Hindlimb muscle (tissue), 1 donor: ENCODE measurements around the gene MINDY4. TPM values are rescaled to one million over a fixed set of nuclear protein-coding genes. Genes with fewer than 3 reads are reported as not detected.

Source experiments
- DNase-seq: peaks from one replicate; pipeline ENCODE4 v3.0.0-alpha.2; 2013
- polyA plus RNA-seq: library from polyadenylated mRNA; unstranded; fragments of 120-200 nt; gene quantifications from one replicate; pipeline ENCODE4 v1.2.1, GENCODE V29; 2013; ENCODE audit not compliant: insufficient read length

Gene MINDY4
- polyA plus RNA-seq, 1 donor, result 4.7 TPM

DNA sequence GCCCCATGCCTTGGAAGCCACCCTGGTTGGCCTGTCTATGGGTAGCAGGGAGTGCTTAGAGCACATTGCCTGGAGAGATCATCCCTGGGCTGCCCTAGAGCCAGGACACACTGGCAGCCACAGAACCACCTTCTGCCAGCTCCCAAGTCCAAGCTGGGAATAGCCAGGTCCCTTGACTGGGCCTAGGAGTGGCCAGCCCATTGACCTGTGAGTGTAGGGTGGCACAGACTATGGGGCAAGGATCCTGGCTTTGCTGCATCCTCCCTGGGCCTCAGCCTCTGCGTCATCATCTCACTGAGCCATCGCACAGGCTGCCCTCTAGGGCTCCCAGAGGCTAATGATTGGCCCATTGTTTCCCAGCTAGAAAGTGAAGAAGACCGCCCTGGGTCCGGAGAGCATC, 147.5 kb downstream of the MINDY4 start:
- DNase-seq, result no peak

GRCh38 chr7:30920021-30920583, 148.9 kb downstream of the MINDY4 start:
- DNase-seq, result no peak

GRCh38 chr7:30920584-30921539, 149.6 kb downstream of the MINDY4 start:
- peak; percentile 64 for DNase-seq

GRCh38 chr7:30921540-30922401, 150.6 kb downstream of the MINDY4 start:
- DNase-seq, result no peak

GRCh38 chr7:30922596-30922995, 151.4 kb downstream of the MINDY4 start:
- DNase-seq, result no peak

DNA sequence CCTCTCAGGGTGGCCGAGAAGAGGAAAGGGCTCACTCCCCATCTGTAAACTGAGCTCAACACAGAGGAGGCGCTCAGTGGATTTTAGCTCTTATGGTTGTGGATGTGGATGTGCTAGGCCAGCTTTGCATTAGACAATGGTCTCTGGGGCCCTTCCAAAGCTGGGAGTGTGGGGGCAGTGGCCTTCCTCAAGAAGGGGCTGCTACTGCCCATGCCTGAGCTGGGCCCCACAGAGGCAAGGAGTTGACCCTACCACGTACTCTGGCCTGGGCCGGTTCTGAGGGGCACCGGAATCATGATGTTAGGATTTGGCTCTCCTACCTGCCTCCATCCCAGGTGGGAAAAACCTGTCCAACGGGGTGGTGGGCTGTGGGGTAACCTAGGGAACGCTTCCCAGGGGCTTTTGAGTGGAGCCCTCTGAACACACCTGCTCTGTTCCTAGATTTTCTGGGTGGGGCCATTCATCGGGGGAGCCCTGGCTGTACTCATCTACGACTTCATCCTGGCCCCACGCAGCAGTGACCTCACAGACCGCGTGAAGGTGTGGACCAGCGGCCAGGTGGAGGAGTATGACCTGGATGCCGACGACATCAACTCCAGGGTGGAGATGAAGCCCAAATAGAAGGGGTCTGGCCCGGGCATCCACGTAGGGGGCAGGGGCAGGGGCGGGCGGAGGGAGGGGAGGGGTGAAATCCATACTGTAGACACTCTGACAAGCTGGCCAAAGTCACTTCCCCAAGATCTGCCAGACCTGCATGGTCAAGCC, 152.0 kb downstream of the MINDY4 start:
- no peak for DNase-seq

DNA sequence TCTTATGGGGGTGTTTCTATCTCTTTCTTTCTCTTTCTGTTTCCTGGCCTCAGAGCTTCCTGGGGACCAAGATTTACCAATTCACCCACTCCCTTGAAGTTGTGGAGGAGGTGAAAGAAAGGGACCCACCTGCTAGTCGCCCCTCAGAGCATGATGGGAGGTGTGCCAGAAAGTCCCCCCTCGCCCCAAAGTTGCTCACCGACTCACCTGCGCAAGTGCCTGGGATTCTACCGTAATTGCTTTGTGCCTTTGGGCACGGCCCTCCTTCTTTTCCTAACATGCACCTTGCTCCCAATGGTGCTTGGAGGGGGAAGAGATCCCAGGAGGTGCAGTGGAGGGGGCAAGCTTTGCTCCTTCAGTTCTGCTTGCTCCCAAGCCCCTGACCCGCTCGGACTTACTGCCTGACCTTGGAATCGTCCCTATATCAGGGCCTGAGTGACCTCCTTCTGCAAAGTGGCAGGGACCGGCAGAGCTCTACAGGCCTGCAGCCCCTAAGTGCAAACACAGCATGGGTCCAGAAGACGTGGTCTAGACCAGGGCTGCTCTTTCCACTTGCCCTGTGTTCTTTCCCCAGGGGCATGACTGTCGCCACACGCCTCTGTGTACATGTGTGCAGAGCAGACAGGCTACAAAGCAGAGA, 152.7 kb downstream of the MINDY4 start:
- DNase-seq, result no peak

DNA sequence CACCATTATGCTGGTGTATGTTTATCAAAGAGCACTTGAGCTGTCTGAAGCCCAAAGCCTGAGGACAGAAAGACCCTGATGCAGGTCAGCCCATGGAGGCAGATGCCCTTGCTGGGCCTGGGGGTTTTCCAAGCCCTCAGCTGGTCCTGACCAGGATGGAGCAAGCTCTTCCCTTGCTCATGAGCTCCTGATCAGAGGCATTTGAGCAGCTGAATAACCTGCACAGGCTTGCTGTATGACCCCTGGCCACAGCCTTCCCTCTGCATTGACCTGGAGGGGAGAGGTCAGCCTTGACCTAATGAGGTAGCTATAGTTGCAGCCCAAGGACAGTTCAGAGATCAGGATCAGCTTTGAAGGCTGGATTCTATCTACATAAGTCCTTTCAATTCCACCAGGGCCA, 153.4 kb downstream of the MINDY4 start:
- DNase-seq, result no peak

GRCh38 chr7:30925117-30925516, 153.9 kb downstream of the MINDY4 start:
- DNase-seq, result no peak

GRCh38 chr7:30925913-30926312, 154.7 kb downstream of the MINDY4 start:
- DNase-seq, result no peak

DNA sequence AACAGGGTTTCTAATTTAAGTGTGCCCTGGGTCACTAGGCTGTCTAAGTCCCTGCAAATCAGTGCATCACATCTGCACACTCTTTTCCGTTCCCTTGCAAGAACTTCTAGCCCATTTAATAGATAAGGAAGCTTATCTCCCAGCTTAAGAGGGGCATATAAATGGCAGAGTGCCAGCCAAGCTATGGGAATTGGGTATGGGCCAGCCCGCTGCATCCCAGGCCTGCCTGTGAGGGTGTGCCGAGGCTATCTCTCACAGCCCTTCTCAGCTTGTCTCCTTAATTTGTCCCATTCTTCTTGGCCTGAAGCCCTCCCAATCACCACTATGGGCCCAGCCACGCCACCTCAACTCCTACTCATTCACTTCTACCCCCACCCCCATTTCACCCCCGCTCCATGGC, 155.1 kb downstream of the MINDY4 start:
- DNase-seq, result no peak

DNA sequence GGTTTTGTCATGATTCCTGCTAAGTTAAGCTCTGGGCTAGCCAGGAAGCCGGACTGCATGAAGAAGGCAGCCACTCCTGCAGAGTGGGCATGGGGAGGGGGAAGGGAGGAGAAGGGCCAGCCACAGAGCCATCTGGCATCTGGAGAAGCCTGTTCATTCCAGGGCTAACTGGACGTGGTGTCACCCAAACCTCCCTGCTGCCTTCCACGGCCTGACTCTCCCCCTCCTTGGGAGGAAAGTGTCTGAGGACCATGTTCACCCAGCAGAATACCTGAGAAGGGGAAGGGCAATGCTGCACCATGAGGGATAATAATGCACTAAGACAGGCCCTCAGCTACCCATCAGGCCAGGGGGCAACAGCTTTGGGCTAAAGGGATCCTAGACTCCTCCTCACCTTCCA, 155.8 kb downstream of the MINDY4 start:
- no peak for DNase-seq

DNA sequence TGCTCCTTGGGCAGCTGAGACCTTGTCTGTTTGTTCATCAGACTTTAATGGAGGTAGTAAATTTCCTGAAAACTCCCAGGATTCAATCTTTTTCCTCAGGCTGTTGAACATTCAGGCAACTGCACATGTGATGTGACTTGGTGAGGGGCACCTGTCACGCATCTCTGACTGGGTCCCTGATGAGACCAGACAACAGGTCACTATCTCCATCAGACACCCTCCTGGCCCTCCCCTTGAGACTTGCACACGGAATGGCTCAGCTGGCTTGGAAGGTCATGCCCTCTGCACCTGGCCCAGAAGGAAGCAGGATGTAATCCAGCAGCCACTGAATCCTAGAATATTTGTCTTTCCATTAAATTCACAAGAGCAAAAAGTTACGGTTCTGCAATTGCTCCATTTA, 156.3 kb downstream of the MINDY4 start:
- DNase-seq, result no peak

- no peak for DNase-seq
These were observed 157.1 kb downstream of the MINDY4 start for GRCh38 chr7:30928254-30928872.

DNA sequence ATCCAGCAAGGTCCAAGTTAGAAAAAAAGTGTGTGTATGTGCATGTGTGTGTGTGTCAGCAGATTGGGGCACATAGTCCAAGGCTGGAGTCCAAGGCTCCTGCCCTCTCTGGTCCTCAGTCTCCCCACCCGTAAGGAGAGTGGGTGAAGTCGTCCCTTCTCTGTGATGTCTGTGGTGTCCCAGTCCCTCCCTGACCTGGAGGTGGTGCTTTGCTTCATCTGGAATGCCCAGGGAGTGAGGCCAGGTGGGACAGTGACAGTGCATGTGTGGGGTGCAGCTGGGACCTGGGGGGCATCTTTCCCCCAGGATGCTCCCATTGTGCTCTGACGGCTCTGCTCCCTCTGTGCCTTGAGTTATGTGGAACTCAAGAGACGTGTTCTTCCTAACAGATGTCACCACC, 158.5 kb downstream of the MINDY4 start:
- no peak for DNase-seq

DNA sequence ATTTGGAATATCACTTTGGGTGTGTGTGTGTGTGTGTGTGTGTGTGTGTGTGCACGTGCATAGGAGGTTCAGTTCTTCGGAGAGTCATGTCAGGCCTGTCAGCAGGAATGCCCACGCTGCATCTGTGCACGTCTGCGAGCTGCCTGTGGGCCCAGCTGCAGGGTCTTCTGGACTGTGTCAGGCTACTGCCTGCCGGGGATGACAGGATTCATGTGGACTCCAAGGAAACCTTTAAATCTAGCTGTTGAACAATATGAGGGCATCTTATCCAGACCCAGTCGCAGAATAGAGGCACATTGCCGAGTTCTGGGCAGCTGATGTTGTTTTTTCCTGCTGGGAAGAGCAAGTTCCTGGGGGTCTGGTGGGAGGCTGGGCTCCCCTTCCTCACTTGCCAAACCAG, 159.4 kb downstream of the MINDY4 start:
- no peak for DNase-seq

DNA sequence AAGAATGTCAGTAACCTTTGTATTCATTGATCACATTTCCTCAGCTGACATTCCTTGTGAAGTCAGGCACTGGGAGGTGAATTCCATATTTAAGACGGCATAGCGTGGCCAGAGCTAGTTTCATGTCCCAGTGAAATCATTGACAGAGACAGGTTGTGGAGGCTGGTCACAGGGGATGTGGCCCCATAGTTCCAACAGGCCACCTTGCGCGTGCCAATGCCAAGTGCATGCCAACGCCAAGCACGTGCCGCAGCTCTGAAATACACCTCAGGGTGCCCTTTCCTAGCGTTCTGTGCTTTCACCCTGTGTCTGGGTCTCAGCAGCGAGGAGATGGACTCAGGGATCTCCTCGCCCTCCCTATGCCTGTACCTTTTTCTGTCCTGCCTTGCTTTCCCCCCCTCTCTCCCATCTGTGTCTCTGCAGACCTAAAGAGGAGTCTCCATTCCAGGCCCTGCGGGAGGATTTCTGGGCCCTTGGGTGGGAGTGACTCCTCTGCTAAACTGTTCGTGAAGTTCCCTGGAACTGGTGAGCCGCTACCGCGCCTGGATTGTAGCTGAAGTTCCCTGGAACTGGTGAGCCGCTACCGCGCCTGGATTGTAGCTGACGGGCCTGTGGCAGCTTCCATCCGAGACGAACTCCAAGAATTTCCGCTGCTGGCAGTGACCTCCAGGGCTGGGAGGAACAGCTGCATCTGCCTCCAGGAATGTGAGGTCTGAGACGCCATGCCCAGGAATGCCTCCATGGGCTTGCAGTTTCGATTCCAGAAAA, 160.1 kb downstream of the MINDY4 start:
- no peak for DNase-seq

DNA sequence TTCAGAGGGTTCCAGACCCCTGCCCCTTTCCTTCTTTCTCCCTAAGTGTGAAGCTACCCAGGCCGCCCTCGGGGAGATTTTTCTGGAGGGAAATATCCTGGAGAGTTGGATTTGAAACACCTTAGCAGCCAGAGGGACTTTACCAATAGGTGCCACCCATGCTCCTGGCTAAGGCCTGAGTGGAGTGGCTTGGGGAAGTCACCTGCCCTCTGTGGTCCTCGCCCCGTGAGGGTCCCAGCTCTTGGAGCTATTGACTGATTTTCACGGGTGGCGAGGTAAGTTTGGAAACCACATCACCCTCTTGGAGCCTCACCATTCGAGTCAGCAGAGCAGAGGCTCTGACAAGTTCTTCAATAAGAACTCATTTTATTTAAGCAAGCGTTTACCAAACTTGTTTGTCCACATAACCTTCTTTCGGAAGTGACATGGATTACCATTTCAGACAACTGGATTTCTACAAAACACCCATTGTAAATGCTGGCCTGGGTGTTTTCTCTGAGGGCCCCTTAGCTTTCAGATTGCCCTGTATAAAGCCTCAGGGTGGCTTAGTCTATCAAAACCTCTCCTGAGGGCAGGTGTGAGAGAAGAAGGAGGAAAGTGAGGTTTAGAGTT, 160.8 kb downstream of the MINDY4 start:
- DNase-seq, result no peak

DNA sequence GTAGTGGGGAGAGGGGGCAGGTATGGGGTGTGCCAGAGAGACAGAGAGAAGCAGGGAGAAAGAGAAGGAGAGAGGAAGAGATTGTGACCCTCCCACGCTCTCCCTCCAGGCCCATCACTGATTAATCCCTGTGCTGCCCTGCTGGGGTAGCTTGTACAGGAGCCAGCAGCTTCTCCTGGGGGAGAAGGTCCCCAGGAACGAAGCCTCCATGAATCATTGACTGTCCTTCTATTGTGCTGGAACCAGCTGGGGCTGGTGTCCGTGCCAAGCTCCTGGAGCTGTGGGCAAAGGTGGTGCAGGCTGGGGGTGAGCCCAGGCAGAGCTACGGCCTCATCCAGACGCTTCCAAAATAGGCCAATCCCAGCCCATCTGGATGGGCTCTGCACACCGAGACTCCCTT, 161.3 kb downstream of the MINDY4 start:
- no peak for DNase-seq
